Fibroblast of skin of abdomen (primary cell): ENCODE data around the gene ST7. TPM values are rescaled to one million over a fixed set of nuclear protein-coding genes. Genes with fewer than 3 reads are reported as not detected.
"Not testable (repeated sequence)": the region's sequence is repeated elsewhere in the genome, so short reads cannot be mapped to it uniquely, and the experiment has no call there.

Source experiments
- DNase-seq: peaks from one replicate; pipeline ENCODE4 v3.0.0-alpha.2; 2013
- polyA plus RNA-seq, 2 experiments: library from polyadenylated mRNA; unstranded; fragments of 120-200 nt; gene quantifications; one replicate each; pipeline ENCODE4 v1.2.1, GENCODE V29; 2013; ENCODE audit not compliant: insufficient read length in 2 of 2

Gene ST7, protein sequence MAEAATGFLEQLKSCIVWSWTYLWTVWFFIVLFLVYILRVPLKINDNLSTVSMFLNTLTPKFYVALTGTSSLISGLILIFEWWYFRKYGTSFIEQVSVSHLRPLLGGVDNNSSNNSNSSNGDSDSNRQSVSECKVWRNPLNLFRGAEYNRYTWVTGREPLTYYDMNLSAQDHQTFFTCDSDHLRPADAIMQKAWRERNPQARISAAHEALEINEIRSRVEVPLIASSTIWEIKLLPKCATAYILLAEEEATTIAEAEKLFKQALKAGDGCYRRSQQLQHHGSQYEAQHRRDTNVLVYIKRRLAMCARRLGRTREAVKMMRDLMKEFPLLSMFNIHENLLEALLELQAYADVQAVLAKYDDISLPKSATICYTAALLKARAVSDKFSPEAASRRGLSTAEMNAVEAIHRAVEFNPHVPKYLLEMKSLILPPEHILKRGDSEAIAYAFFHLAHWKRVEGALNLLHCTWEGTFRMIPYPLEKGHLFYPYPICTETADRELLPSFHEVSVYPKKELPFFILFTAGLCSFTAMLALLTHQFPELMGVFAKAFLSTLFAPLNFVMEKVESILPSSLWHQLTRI
- 17.4 TPM for polyA plus RNA-seq (2013, experiment 1 of 2; ENCODE audit: insufficient read length)
- polyA plus RNA-seq (2013, experiment 2 of 2; ENCODE audit: insufficient read length): 18.2 TPM

GRCh38 chr7:116953372-116953905 is at the start of gene ST7:
Gene ST7 (plus strand): TSS chr7:116953501. CDS start chr7:116953541, 40 bp downstream.
- peak; percentile 76 for DNase-seq

DNA sequence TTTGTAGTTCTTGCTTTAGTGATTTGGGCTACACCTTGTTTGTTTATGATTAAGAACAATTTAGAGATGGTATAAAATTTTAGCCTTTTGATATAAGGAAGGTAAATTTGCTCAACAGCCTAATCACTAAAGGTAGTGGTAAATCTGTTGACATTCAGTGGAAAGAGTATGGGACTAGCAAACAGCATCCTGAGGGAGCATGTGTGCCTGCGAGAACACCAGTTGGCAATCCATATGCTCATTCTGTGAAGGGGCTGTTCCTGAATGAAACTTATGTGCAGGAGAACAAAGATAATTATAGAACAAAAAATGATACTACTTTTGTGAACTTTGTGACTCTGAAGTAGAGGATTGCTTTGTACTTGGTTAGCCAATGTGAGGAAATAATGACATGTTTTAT is 46.9 kb upstream of the ST7 start:
- no peak for DNase-seq

DNA sequence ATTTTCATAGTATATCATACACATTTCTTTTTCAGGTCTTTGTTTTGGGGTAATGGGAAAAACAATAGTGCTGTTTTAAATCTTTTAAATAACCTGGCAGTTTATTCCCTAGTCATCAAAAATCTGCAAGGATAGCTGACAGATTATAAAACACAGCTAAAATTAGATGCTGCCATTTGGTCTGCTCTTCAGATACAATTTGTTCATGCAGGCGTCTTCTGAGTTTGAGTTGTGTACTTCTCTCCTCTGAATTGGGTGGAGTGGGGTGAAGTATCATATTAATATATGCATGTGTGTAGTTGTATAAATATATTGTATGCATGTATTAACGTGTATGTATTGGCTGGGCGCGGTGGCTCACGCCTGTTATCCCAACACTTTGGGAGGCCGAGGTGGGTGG is 42.9 kb upstream of the ST7 start:
- DNase-seq: no peak

DNA sequence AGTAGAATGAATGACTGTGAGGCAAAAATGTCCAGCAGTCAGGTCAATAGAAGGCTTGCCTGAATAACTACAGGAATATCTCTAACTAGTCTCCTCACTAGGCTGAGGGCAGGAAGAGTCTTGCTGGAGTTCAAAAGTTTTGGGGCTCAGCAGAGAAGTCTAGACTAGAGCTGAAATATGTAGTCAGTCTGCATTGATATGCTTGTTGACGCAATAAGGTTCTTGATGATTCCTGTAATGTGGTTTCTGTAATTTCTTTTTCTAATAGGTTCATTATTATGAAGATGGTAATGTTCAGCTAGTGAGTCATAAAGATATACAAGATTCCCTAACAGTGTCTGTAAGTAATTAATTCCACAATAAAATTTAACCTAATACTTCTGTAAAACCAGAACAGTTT is 41.5 kb upstream of the ST7 start:
- peak; percentile 83 for DNase-seq

GRCh38 chr7:116912269-116912909 is 40.9 kb upstream of the ST7 start:
- peak; percentile 39 for DNase-seq

DNA sequence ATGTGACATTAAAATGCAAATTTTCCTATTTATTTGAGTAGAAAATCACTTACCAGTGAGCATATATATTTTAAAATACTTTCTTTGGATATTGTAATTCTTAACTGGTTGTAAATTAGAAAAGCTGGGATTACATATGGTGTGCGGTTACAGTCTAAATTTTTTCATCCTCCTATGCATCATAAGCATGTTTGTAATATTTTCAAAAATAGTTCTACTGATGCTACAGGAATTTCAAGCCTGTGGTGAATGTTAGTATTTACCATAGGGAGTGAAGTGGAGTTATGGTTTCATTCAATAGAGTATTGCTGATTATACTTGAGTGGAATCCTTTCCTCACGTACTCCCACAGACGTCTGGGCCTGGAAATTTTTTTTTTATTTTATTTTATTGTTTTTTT is 34.6 kb upstream of the ST7 start:
- peak; percentile 77 for DNase-seq

DNA sequence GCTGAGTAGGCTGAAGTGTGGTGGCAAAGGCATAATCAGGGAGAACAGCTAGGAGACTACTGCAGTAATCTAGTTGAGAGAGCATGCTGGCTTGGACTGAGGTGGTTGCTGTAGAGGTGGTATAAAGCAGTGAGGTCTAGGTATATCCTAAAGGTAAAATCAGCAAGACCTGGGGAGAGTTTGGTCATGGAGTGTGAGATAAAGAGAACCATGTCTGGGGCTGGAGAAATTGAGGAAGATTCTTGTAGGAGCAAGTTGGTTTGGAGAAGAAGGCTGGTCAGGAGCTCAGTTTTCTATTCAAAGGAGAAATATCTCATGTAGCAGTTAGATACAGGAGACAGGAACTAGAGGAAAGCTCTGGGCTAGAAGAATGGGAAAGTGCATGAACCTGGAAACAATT is 32.9 kb upstream of the ST7 start:
- no peak for DNase-seq

- DNase-seq: no peak
These were observed 30.8 kb upstream of the ST7 start for GRCh38 chr7:116922545-116922944.

GRCh38 chr7:116924741-116925140 is 28.6 kb upstream of the ST7 start:
- peak; percentile 49 for DNase-seq

DNA sequence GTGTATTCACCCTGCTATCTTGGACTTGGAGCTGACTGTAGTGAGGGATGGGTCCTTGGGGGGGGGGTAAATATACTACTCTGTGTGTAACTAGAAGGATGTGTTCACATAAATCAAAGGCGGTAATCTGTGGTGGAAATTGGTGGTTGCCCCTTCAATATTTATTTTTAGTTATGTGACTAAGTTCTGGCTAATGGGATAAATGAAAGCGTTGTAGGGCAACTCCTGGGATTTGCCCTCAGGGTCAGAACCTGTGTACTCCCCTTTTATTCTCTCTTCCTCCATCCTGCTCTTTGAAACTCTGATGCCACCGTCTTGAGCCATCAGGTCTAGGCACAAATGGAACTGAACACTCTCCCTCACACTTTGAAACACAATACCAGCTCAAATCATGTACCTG is 24.3 kb upstream of the ST7 start:
- no peak for DNase-seq

- DNase-seq: peak; percentile 71
These were observed 23.1 kb upstream of the ST7 start for GRCh38 chr7:116929914-116930913.

GRCh38 chr7:116932566-116932965 is 20.7 kb upstream of the ST7 start:
- DNase-seq: no peak

- no peak for DNase-seq
These were observed 19.8 kb upstream of the ST7 start for GRCh38 chr7:116933465-116933864.

- DNase-seq: no peak
These were observed 18.7 kb upstream of the ST7 start for GRCh38 chr7:116934580-116934979.

DNA sequence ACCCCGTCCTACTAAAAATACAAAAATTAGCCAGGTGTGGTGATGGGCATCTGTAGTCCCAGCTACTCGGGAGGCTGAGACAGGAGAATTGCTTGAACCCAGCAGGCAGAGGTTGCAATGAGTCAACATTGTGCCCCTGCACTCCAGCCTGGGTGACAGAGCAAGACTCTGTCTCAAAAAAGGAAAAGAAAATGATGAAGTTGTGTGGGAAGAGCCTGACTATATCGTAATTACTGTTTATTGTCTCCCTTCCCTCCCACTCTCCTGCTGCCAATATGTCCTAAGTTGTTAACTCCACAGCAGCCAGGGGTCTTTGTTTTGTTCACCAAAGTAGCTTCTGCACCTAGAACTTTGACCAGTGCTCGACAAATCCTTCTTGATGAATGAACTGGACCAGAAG is 16.5 kb upstream of the ST7 start:
- DNase-seq: not testable (repeated sequence)

DNA sequence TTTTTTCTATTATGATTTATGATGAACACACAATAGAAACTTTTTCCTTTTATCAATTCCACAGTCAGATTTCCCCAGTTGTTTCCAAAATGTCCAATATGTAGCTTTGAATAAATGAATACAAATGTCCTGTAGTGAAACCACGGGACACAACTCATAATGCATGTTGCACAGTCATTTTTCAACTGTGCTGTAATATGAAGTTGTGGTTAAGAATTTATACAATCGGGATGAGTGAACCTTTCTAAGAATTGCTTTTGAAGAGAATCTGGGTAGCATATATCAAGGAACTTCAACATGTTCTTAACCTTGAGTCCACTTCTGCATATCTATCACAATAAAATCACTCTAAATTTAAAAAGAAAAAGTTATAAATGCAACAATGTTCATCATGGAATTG is 14.6 kb upstream of the ST7 start:
- DNase-seq: no peak

- DNase-seq: no peak
These were observed 12.5 kb upstream of the ST7 start for GRCh38 chr7:116940689-116941370.

- no peak for DNase-seq
These were observed 10.8 kb upstream of the ST7 start for GRCh38 chr7:116942504-116942903.

- no peak for DNase-seq
These were observed 4.4 kb upstream of the ST7 start for GRCh38 chr7:116948934-116949333.

DNA sequence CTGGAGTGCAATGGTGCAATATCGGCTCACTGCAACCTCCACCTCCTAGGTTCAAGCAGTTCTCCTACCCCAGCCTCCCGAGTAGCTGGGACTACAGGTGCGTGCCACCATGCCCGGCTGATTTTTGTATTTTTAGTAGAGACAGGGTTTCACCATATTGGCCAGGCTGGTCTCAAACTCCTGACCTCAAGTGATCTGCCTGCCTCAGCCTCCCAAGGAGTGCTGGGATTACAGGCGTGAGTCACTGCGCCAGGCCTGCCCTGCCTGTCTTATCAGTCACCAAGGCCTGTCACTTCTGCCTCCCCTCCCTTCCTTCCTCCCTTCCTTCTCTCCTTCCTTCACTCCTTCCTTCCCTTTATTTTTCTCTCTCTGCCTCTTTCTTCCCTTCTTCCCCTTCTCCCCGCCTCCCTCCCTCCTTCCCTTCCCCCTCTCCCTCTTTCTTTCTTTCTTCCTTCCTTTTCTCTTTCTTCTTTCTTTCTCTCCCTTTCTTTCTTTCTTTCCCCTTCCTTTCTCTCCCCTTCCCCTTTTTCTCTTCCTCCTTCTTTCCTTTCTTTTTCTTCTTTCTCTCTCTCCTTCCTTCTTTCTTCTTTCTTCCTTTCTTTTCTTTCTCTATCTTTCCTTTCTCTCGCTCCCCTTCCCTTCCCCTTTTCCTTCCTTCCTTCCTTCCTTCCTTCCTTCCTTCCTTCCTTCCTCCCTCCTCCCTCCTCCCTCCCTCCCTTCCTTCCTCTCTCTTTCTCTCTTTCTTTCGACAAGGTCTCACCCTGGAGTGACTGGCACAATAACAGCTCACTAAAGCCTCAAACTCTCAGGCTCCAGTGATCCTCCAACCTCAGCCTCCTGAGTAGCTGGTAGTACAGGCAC is 3.1 kb upstream of the ST7 start:
- no peak for DNase-seq
